GM23338 (cell line): Measurements from ENCODE around the gene MKLN1. TPM values are rescaled to one million over a fixed set of nuclear protein-coding genes. Genes with fewer than 3 reads are reported as not detected.

Experiments
- ATAC-seq: fragments of 200-7000 bp; cut with Tn5 transposase; 3 replicates; pipeline ENCODE4 v1.9.1; 2020
- DNase-seq: peaks from one replicate; pipeline ENCODE4 v3.0.0-alpha.2; 2015; ENCODE audit warnings: low spot score
- H2AFZ ChIP-seq: fragments of 200-600 bp; sonication (generic); 2 replicates; pipeline ENCODE4 v1.8.0; 2016; ENCODE audit warnings: antibody characterized with exemption, mild to moderate bottlenecking, moderate library complexity
- H3F3A ChIP-seq: fragments of 200-600 bp; sonication (generic); replicated peaks from 2 replicates; pipeline ENCODE4 v1.8.0; 2017; ENCODE audit warnings: antibody characterized with exemption, mixed run types, low read depth
- H3K27ac ChIP-seq: fragments of 200-600 bp; sonication (generic); 2 replicates; pipeline ENCODE4 v1.6.1; 2016; ENCODE audit warnings: low read depth
- H3K27me3 ChIP-seq: fragments of 200-600 bp; sonication (generic); 2 replicates; pipeline ENCODE4 v1.8.0; 2016; ENCODE audit warnings: mild to moderate bottlenecking, mixed run types, moderate library complexity; ENCODE audit not compliant: insufficient read depth
- H3K36me3 ChIP-seq: fragments of 200-600 bp; sonication (generic); 2 replicates; pipeline ENCODE4 v1.8.0; 2016; ENCODE audit warnings: mild to moderate bottlenecking; ENCODE audit not compliant: insufficient read depth
- H3K4me1 ChIP-seq: fragments of 200-600 bp; sonication (generic); 2 replicates; pipeline ENCODE4 v1.8.0; 2016; ENCODE audit warnings: mild to moderate bottlenecking, moderate library complexity; ENCODE audit not compliant: insufficient read depth
- H3K4me2 ChIP-seq: fragments of 200-600 bp; sonication (generic); 2 replicates; pipeline ENCODE4 v1.7.1; 2017; ENCODE audit warnings: mixed run types
- H3K4me3 ChIP-seq: fragments of 200-600 bp; sonication (generic); 2 replicates; pipeline ENCODE4 v1.6.1; 2016; ENCODE audit warnings: mixed run types
- H3K79me2 ChIP-seq: fragments of 200-600 bp; sonication (generic); replicated peaks from 2 replicates; pipeline ENCODE4 v1.8.0; 2017; ENCODE audit warnings: mild to moderate bottlenecking; ENCODE audit not compliant: insufficient read depth
- H3K9me2 ChIP-seq: fragments of 200-600 bp; sonication (generic); 2 replicates; pipeline ENCODE4 v1.8.0; 2017; ENCODE audit not compliant: insufficient read depth
- H4K20me1 ChIP-seq: fragments of 200-600 bp; sonication (generic); replicated peaks from 2 replicates; pipeline ENCODE4 v1.8.0; 2017; ENCODE audit warnings: mild to moderate bottlenecking; ENCODE audit not compliant: insufficient read depth
- H3K27ac Mint-ChIP-seq: 2 replicates; pipeline ENCODE4 v1.8.0; 2020; ENCODE audit warnings: inconsistent platforms, mild to moderate bottlenecking, moderate library complexity, mixed read lengths
- H3K27me3 Mint-ChIP-seq: 3 replicates; pipeline ENCODE4 v1.8.0; 2022; ENCODE audit warnings: low read depth, mild to moderate bottlenecking, moderate library complexity, mixed read lengths, inconsistent platforms; ENCODE audit not compliant: insufficient read depth, poor library complexity
- H3K36me3 Mint-ChIP-seq: 3 replicates; pipeline ENCODE4 v1.8.0; 2021; ENCODE audit warnings: low read depth, mild to moderate bottlenecking, inconsistent platforms, moderate library complexity, mixed read lengths
- H3K4me1 Mint-ChIP-seq: 3 replicates; pipeline ENCODE4 v1.8.0; 2020; ENCODE audit warnings: mild to moderate bottlenecking, inconsistent platforms, mixed read lengths
- H3K4me3 Mint-ChIP-seq: 3 replicates; pipeline ENCODE4 v1.8.0; 2021; ENCODE audit warnings: moderate library complexity, mild to moderate bottlenecking, inconsistent platforms, mixed read lengths
- H3K9me3 Mint-ChIP-seq: 3 replicates; pipeline ENCODE4 v1.8.0; 2020; ENCODE audit warnings: moderate library complexity, mild to moderate bottlenecking, inconsistent platforms, mixed read lengths
- CREB1 ChIP-seq: fragments of 250-450 bp; sonication (Bioruptor Pico); IDR thresholded peaks from 2 replicates; pipeline ENCODE4 v1.5.0; 2020; ENCODE audit warnings: low read depth, mild to moderate bottlenecking, moderate library complexity
- EZH2 ChIP-seq: fragments of 200-600 bp; sonication (generic); IDR thresholded peaks from one replicate; pipeline ENCODE4 v1.8.0; 2017; ENCODE audit warnings: antibody characterized with exemption, mild to moderate bottlenecking, low read depth; ENCODE audit not compliant: unreplicated experiment
- EZH2phosphoT487 ChIP-seq: fragments of 200-600 bp; sonication (generic); IDR thresholded peaks from one replicate; pipeline ENCODE4 v1.8.1; 2018; ENCODE audit warnings: antibody characterized with exemption; ENCODE audit not compliant: unreplicated experiment
- JUNB ChIP-seq: IDR thresholded peaks from one replicate; pipeline ENCODE4 v1.6.1; 2016; ENCODE audit warnings: antibody characterized with exemption; ENCODE audit not compliant: unreplicated experiment
- NANOG ChIP-seq: IDR thresholded peaks from 2 replicates; pipeline ENCODE4 v1.6.1; 2016; ENCODE audit warnings: antibody characterized with exemption, borderline replicate concordance
- POLR2AphosphoS5 ChIP-seq: IDR thresholded peaks from 2 replicates; pipeline ENCODE4 v1.6.1; 2016; ENCODE audit warnings: antibody characterized with exemption, low read depth
- STAT1 ChIP-seq: IDR thresholded peaks from one replicate; pipeline ENCODE4 v1.6.1; 2016; ENCODE audit warnings: antibody characterized with exemption; ENCODE audit not compliant: unreplicated experiment
- ZNF114 ChIP-seq: fragments of 250-450 bp; sonication (Bioruptor Pico); IDR thresholded peaks from 2 replicates; pipeline ENCODE4 v1.5.0; 2020; ENCODE audit warnings: mild to moderate bottlenecking, moderate library complexity
- ZNF331 ChIP-seq: fragments of 250-450 bp; sonication (Bioruptor Pico); IDR thresholded peaks from 2 replicates; pipeline ENCODE4 v1.5.0; 2020; ENCODE audit warnings: low read depth, mild to moderate bottlenecking, moderate library complexity
- polyA plus RNA-seq: library from polyadenylated mRNA; unstranded; fragments of >200 nt; fragmentation: Nextera tagmentation; extraction: Ambion mirVana; gene quantifications from 2 replicates; pipeline ENCODE4 v1.2.1, GENCODE V29; 2016
- total RNA-seq: library from RNA; depleted of rRNA; stranded (reverse); fragments of >200 nt; shearing (Covaris generic); gene quantifications from 2 replicates; pipeline ENCODE4 v1.2.3, GENCODE V29; 2014
- TF ChIP-seq, protein P1 (sequence below), 2 experiments: fragments of 200-600 bp in 1 of 2; sonication (generic) in 1 of 2; conservative IDR thresholded peaks; 2 replicates each; pipeline versions ENCODE4 v1.5.1 to v1.6.1; 2016 to 2017; ENCODE audit warnings: antibody characterized with exemption in 2 of 2, low read depth in 2 of 2, mild to moderate bottlenecking in 2 of 2, moderate library complexity in 1 of 2
- TF ChIP-seq, protein P2 (sequence below): fragments of 250-450 bp; sonication (Bioruptor Pico); IDR thresholded peaks from 2 replicates; pipeline ENCODE4 v1.5.0; 2020; ENCODE audit warnings: mild to moderate bottlenecking, moderate library complexity
- TF ChIP-seq, protein P3 (sequence below): IDR thresholded peaks from one replicate; pipeline ENCODE4 v1.6.1; 2018; ENCODE audit warnings: antibody characterized with exemption; ENCODE audit not compliant: unreplicated experiment
- TF ChIP-seq, protein P4 (sequence below): IDR thresholded peaks from 2 replicates; pipeline ENCODE4 v1.6.1; 2016; ENCODE audit warnings: antibody characterized with exemption

MKLN1 gene
- total and polyA plus RNA-seq, 2 experiments from 2014 or later: 25.3 to 46.5 TPM

DNA sequence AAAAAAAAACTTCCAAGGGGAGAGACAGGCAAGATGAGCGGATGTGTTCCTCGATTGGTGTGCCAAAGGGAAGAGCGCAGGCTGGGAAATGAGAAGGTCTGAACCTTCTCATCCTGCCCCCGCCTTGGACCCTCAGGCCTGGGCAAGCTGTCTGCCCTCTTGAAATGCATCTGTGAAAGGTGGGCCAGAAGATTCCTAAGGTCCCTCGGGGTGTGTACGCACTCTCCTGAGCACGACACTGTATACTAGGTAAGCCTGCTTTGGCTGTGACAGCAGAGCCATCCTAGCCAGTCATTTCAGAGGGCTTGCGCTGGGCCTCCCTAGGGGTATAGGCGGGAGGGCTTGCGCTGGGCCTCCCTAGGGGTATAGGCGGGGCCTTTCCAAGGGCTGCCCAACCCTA lies 201.9 kb downstream of the MKLN1 start (continued):
- TF ChIP-seq STAT1 (no peak), EZH2phosphoT487 (no peak), POLR2AphosphoS5 (no peak), EZH2 (no peak), ZNF331 (CRISPR knock-in tag) (no peak)

DNA sequence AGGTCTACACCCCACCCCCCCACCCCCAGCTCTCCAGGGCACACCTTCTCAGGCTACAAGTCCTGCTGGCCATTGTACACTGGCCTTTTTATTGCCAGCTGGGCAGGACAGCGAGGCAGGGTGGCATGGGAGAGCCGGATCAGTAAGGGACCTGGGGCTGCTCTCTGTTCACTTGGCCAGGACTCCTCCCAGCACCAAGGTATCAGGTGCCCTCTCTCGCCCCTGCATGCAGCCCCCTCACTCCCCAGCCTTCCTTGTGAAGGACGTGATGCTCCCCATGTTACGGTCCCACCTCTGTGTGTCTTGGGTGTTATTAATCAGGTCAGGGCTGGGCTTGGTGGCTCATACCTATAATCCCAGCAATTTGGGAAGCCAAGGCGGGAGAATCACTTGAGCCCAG lies 202.5 kb downstream of the MKLN1 start:
- peaks cover 95% of the 10 kb centered on the region for H4K20me1 ChIP-seq
- no peak overlapping the region for H3K27ac Mint-ChIP-seq
- peaks cover 48% of the 10 kb centered on the region for H3F3A ChIP-seq

More for the DNA sequence above, 202.5 kb downstream of the MKLN1 start:
- Histone ChIP-seq H3K27ac (peak overlapping the region; percentile 72), H3K36me3 (peaks cover 4% of the 10 kb centered on the region), H2AFZ (no peak overlapping the region), H3K4me1 (peaks cover 84% of the 10 kb centered on the region), H3K79me2 (peaks cover 99% of the 10 kb centered on the region), H3K9me2 (no peaks in the 10 kb centered on the region), H3K4me2 (no peak overlapping the region), H3K27me3 (no peaks in the 10 kb centered on the region), H3K4me3 (no peak overlapping the region)
- H3K9me3 Mint-ChIP-seq: no peaks in the 10 kb centered on the region
- H3K27me3 Mint-ChIP-seq: peaks cover 20% of the 10 kb centered on the region
- no peak for DNase-seq
- ATAC-seq: no peak
- peaks cover 76% of the 10 kb centered on the region for H3K4me1 Mint-ChIP-seq
- peaks cover 65% of the 10 kb centered on the region for H3K36me3 Mint-ChIP-seq
- TF ChIP-seq JUNB (no peak), ZNF114 (CRISPR knock-in tag) (no peak), EZH2 (no peak), POLR2AphosphoS5 (no peak), CREB1 (CRISPR knock-in tag) (no peak), EZH2phosphoT487 (no peak), ZNF331 (CRISPR knock-in tag) (no peak), NANOG (no peak), STAT1 (no peak)
- TF ChIP-seq, protein P1, sequence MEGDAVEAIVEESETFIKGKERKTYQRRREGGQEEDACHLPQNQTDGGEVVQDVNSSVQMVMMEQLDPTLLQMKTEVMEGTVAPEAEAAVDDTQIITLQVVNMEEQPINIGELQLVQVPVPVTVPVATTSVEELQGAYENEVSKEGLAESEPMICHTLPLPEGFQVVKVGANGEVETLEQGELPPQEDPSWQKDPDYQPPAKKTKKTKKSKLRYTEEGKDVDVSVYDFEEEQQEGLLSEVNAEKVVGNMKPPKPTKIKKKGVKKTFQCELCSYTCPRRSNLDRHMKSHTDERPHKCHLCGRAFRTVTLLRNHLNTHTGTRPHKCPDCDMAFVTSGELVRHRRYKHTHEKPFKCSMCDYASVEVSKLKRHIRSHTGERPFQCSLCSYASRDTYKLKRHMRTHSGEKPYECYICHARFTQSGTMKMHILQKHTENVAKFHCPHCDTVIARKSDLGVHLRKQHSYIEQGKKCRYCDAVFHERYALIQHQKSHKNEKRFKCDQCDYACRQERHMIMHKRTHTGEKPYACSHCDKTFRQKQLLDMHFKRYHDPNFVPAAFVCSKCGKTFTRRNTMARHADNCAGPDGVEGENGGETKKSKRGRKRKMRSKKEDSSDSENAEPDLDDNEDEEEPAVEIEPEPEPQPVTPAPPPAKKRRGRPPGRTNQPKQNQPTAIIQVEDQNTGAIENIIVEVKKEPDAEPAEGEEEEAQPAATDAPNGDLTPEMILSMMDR (conservative IDR thresholded peaks at IDR 0.05; ENCODE audit: low read depth in 2 of 2): no peak
- TF ChIP-seq, protein P2, sequence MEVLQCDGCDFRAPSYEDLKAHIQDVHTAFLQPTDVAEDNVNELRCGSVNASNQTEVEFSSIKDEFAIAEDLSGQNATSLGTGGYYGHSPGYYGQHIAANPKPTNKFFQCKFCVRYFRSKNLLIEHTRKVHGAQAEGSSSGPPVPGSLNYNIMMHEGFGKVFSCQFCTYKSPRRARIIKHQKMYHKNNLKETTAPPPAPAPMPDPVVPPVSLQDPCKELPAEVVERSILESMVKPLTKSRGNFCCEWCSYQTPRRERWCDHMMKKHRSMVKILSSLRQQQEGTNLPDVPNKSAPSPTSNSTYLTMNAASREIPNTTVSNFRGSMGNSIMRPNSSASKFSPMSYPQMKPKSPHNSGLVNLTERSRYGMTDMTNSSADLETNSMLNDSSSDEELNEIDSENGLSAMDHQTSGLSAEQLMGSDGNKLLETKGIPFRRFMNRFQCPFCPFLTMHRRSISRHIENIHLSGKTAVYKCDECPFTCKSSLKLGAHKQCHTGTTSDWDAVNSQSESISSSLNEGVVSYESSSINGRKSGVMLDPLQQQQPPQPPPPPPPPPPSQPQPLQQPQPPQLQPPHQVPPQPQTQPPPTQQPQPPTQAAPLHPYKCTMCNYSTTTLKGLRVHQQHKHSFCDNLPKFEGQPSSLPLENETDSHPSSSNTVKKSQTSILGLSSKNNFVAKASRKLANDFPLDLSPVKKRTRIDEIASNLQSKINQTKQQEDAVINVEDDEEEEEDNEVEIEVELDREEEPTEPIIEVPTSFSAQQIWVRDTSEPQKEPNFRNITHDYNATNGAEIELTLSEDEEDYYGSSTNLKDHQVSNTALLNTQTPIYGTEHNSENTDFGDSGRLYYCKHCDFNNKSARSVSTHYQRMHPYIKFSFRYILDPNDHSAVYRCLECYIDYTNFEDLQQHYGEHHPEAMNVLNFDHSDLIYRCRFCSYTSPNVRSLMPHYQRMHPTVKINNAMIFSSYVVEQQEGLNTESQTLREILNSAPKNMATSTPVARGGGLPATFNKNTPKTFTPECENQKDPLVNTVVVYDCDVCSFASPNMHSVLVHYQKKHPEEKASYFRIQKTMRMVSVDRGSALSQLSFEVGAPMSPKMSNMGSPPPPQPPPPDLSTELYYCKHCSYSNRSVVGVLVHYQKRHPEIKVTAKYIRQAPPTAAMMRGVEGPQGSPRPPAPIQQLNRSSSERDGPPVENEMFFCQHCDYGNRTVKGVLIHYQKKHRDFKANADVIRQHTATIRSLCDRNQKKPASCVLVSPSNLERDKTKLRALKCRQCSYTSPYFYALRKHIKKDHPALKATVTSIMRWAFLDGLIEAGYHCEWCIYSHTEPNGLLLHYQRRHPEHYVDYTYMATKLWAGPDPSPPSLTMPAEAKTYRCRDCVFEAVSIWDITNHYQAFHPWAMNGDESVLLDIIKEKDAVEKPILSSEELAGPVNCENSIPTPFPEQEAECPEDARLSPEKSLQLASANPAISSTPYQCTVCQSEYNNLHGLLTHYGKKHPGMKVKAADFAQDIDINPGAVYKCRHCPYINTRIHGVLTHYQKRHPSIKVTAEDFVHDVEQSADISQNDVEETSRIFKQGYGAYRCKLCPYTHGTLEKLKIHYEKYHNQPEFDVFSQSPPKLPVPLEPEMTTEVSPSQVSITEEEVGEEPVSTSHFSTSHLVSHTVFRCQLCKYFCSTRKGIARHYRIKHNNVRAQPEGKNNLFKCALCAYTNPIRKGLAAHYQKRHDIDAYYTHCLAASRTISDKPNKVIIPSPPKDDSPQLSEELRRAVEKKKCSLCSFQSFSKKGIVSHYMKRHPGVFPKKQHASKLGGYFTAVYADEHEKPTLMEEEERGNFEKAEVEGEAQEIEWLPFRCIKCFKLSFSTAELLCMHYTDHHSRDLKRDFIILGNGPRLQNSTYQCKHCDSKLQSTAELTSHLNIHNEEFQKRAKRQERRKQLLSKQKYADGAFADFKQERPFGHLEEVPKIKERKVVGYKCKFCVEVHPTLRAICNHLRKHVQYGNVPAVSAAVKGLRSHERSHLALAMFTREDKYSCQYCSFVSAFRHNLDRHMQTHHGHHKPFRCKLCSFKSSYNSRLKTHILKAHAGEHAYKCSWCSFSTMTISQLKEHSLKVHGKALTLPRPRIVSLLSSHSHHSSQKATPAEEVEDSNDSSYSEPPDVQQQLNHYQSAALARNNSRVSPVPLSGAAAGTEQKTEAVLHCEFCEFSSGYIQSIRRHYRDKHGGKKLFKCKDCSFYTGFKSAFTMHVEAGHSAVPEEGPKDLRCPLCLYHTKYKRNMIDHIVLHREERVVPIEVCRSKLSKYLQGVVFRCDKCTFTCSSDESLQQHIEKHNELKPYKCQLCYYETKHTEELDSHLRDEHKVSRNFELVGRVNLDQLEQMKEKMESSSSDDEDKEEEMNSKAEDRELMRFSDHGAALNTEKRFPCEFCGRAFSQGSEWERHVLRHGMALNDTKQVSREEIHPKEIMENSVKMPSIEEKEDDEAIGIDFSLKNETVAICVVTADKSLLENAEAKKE (CRISPR knock-in tag): no peak
- TF ChIP-seq, protein P3, sequence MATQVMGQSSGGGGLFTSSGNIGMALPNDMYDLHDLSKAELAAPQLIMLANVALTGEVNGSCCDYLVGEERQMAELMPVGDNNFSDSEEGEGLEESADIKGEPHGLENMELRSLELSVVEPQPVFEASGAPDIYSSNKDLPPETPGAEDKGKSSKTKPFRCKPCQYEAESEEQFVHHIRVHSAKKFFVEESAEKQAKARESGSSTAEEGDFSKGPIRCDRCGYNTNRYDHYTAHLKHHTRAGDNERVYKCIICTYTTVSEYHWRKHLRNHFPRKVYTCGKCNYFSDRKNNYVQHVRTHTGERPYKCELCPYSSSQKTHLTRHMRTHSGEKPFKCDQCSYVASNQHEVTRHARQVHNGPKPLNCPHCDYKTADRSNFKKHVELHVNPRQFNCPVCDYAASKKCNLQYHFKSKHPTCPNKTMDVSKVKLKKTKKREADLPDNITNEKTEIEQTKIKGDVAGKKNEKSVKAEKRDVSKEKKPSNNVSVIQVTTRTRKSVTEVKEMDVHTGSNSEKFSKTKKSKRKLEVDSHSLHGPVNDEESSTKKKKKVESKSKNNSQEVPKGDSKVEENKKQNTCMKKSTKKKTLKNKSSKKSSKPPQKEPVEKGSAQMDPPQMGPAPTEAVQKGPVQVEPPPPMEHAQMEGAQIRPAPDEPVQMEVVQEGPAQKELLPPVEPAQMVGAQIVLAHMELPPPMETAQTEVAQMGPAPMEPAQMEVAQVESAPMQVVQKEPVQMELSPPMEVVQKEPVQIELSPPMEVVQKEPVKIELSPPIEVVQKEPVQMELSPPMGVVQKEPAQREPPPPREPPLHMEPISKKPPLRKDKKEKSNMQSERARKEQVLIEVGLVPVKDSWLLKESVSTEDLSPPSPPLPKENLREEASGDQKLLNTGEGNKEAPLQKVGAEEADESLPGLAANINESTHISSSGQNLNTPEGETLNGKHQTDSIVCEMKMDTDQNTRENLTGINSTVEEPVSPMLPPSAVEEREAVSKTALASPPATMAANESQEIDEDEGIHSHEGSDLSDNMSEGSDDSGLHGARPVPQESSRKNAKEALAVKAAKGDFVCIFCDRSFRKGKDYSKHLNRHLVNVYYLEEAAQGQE: no peak
- TF ChIP-seq, protein P4, sequence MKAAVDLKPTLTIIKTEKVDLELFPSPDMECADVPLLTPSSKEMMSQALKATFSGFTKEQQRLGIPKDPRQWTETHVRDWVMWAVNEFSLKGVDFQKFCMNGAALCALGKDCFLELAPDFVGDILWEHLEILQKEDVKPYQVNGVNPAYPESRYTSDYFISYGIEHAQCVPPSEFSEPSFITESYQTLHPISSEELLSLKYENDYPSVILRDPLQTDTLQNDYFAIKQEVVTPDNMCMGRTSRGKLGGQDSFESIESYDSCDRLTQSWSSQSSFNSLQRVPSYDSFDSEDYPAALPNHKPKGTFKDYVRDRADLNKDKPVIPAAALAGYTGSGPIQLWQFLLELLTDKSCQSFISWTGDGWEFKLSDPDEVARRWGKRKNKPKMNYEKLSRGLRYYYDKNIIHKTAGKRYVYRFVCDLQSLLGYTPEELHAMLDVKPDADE: no peak
- H3K4me3 Mint-ChIP-seq: no peak overlapping the region; the same call in 2 of the 3 replicates
